Pancreas (tissue), 10 donors: ENCODE measurements around the gene LDLRAP1. TPM values are rescaled to one million over a fixed set of nuclear protein-coding genes. Genes with fewer than 3 reads are reported as not detected.

ENCODE experiments used
- ATAC-seq, 4 donors: fragments of 200-7000 bp; cut with Tn5 transposase; one replicate each; pipeline versions ENCODE4 v1.8.0 to v1.9.1; 2020; ENCODE audit warnings: mild to moderate bottlenecking in 4 of 4, moderate library complexity in 4 of 4
- DNase-seq, 6 donors: peaks; one replicate each; pipeline ENCODE4 v3.0.0-alpha.2; 2020
- FAIRE-seq: peaks from 2 replicates; lab custom pipeline; 2012; peaks lifted over from hg19 to GRCh38; lab: Jason Lieb, UNC
- H3K27ac ChIP-seq, 4 donors: fragments of 200-600 bp; sonication (generic); 1 replicate in 3 of 4; 2 replicates in 1 of 4; pipeline versions ENCODE4 v1.5.0 to v1.8.0; 2020
- H3K27me3 ChIP-seq, 4 donors: fragments of 200-600 bp; one replicate each; pipeline ENCODE4 v1.8.0; 2021
- H3K36me3 ChIP-seq, 3 donors: fragments of 200-600 bp; sonication (generic) in 1 of 3; one replicate each; pipeline versions ENCODE4 v1.5.0 to v1.8.0; 2020 to 2021
- H3K4me1 ChIP-seq, 3 donors: fragments of 200-600 bp; one replicate each; pipeline ENCODE4 v1.8.0; 2021
- H3K4me3 ChIP-seq, 4 donors: fragments of 200-600 bp; sonication (generic) in 2 of 4; one replicate each; pipeline versions ENCODE4 v1.5.0 to v1.8.0; 2020 to 2021
- H3K9me3 ChIP-seq, 4 donors: fragments of 200-600 bp; one replicate each; pipeline ENCODE4 v1.8.0; 2021
- CTCF ChIP-seq, 4 donors: fragments of 200-600 bp; sonication (generic) in 3 of 4; IDR thresholded peaks; one replicate each; pipeline versions ENCODE4 v1.5.0 to v1.8.0; 2021; ENCODE audit warnings: antibody characterized with exemption in 4 of 4
- WGBS, 2 donors: extraction: QIAGEN DNeasy Blood & Tissue Kit; methylation state at CpG; one replicate each; pipeline ENCODE4 v1.1.7; 2013; 5-methylcytosine and 5-hydroxymethylcytosine counted together
- intact Hi-C, 3 donors: fragments of 100-400 bp; cut with DNase I; formaldehyde crosslinking; loops; one replicate each; pipeline versions ENCODE4 v1.11.1 to v1.14.2; 2022
- polyA plus RNA-seq, 2 donors: library from polyadenylated mRNA; stranded (reverse); fragments of 200-250 nt; gene quantifications; one replicate each; pipeline ENCODE4 v1.2.3, GENCODE V29; 2013
- total RNA-seq, 6 donors: library from RNA; stranded (reverse); fragmentation: NEBNext Ultra II Directional in 4 of 6; extraction: Animal tissue kit (Norgen Biotek cat#: 25700) in 4 of 6; gene quantifications; one replicate each; pipeline versions ENCODE4 v1.2.1 to v1.2.4, GENCODE V29; 2021 to 2023
- donor health status: healthy with polysubstance abuse.
- donor health status: DM: no; HTN: no; CAD: no; lungs with moderate emphysema.
- donor health status: DM: no; HTN: no; CAD: no.
- donor health status: control.
- donor health status: control.
- donor health status: Bipolar disorder and iron deficiency.
- donor health status: DM: yes; HTN: yes; CAD: no.
- donor health status: DM: no; HTN: no; CAD: no.
- donor health status: DM: no; HTN: no; CAD: no.
- donor health status: DM: yes; HTN: yes; CAD: no.

Gene LDLRAP1
- total and polyA plus RNA-seq, 8 donors, result 21.0 to 71.9 (median 23.7) TPM

DNA sequence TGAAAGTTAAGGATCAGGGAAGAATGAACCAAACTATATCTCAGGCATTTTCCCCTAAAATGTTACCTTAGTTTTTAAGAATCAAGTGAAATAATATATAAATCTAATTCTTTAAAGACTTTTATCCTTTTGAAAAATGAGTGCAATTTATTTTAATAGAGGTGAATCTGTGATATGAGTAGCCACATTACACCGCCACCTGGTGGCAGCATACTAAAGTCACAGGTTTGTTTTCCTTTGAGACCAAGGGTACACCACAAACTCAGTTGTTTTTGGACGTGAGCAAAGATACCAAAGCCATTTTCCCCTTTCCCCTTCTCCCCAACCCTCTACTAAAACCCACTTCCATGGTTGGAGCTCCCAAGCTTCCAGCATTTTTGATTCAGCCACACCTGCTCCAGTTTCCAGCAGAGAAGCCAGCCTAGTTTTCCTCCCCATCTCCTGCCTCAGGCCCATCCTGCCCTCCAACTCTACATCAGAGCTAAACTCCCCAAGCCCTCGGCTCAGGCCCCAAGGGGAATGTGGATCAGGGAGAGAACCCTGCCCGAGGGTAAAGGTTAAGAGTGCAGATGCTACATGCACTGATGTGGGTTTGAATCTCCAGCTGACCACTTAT, 22.9 kb upstream of the LDLRAP1 start:
- TF ChIP-seq CTCF (IDR thresholded peaks at IDR 0.05), result peak; percentile 60 to 82 (median 72)
- Histone ChIP-seq H3K36me3 (no peaks in the 10 kb centered on the region), H3K9me3 (no peaks in the 10 kb centered on the region), H3K4me1 (no peaks in the 10 kb centered on the region), H3K4me3 (no peak overlapping the region), H3K27ac (no peak overlapping the region), H3K27me3 (no peaks in the 10 kb centered on the region)
- DNase-seq (peak in 5 of 6 donors; percentile 38 to 81 (median 63)), FAIRE-seq (no peak), ATAC-seq (peak in 3 of 4 donors; percentile 59 to 82 (median 64))
- intact Hi-C loops, result loop anchor here in 1 of 3 donors (5.0 kb wide), 1 partner anchor 118 kb away; no protein-coding TSS in a partner anchor
- 8 to 9% methylated on average over 4 of the region's 4 CpGs for WGBS, 2 donors

GRCh38 chr1:25522031-25522655, 21.3 kb upstream of the LDLRAP1 start:
- H3K9me3 ChIP-seq, result no peaks in the 10 kb centered on the region
- WGBS, 2 donors, result 53 to 62% methylated on average over 5 of the region's 5 CpGs
- ATAC-seq (peak; percentile 63 to 85 (median 71)), FAIRE-seq (no peak), DNase-seq (peak in 1 of 6 donors; percentile 29)
- H3K27me3 ChIP-seq, result no peaks in the 10 kb centered on the region
- H3K27ac ChIP-seq, result peak overlapping the region in 3 of 4 donors; percentile 8 to 60 (median 33)
- H3K4me3 ChIP-seq, result no peak overlapping the region
- no peaks in the 10 kb centered on the region for H3K36me3 ChIP-seq
- TF ChIP-seq CTCF (IDR thresholded peaks at IDR 0.05), result no peak
- intact Hi-C loops, result loop anchor here in 1 of 3 donors (5.0 kb wide), 1 partner anchor 120 kb away; no protein-coding TSS in a partner anchor
- no peaks in the 10 kb centered on the region for H3K4me1 ChIP-seq

GRCh38 chr1:25523542-25523941, 19.9 kb upstream of the LDLRAP1 start:
- Histone ChIP-seq H3K36me3 (no peaks in the 10 kb centered on the region), H3K27ac (no peak overlapping the region), H3K9me3 (no peaks in the 10 kb centered on the region), H3K4me3 (no peak overlapping the region), H3K4me1 (no peaks in the 10 kb centered on the region), H3K27me3 (no peaks in the 10 kb centered on the region)
- 69 to 75% methylated on average over 10 of the region's 10 CpGs for WGBS, 2 donors
- DNase-seq (no peak), FAIRE-seq (no peak), ATAC-seq (peak; percentile 19 to 42 (median 34))
- intact Hi-C loops, result loop anchor here in 1 of 3 donors (5.0 kb wide), 1 partner anchor 121 kb away; no protein-coding TSS in a partner anchor
- no peak for TF ChIP-seq CTCF (IDR thresholded peaks at IDR 0.05)

- no peaks in the 10 kb centered on the region for H3K36me3 ChIP-seq
- FAIRE-seq, result no peak
- no peak for DNase-seq
- WGBS, 2 donors, result 64 to 71% methylated on average over 15 of the region's 15 CpGs
- no peaks in the 10 kb centered on the region for H3K27me3 ChIP-seq
- no peak for ATAC-seq
- H3K27ac ChIP-seq, result no peak overlapping the region
- TF ChIP-seq CTCF (IDR thresholded peaks at IDR 0.05), result no peak
- H3K9me3 ChIP-seq, result no peaks in the 10 kb centered on the region
- H3K4me1 ChIP-seq, result no peaks in the 10 kb centered on the region
- intact Hi-C loops, result loop anchor here in 1 of 3 donors (5.0 kb wide), 1 partner anchor 122 kb away; no protein-coding TSS in a partner anchor
- no peak overlapping the region for H3K4me3 ChIP-seq
Observed at GRCh38 chr1:25524568-25525360, 18.6 kb upstream of the LDLRAP1 start.
